Measurements from ENCODE around the gene ACSBG1. TPM values are rescaled to one million over a fixed set of nuclear protein-coding genes. Genes with fewer than 3 reads are reported as not detected.
A peak's percentile ranks its signal among the peaks of the same experiment; 100 is the strongest.

The ACSBG1 gene
- total RNA-seq, 2 donors from 2014 or later, result 0.29 to 0.32 TPM

DNA sequence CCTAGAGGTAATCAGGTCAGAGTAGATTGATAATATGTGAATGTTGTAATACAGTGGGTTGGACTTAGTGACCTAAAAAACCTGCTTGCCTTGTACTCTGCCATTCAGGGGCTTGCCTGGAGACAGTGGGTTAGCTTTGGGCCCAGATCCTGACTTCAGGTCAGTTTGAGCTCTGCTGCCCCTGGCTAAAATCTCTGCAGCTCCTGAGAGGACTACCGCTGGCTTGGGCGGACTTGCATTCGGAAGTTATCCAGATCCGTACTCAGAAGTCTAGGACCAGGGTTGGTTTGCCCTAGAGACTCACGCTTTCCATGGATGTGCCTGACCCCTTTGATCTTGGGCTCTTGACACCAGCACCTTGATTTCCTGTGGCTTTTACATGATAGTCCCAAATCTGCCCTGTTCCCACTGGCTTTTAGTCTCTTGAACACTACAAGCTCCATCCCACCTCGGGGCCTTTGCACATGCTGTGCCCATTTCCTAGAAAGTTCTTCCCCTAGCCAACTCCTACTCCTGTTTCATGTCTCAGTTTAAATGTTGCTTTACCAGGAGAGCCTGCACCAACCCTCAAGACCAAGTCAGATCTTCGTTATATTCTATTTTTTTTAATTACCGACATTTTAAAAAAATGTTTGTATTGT is 5.9 kb downstream of the ACSBG1 start:
- intact Hi-C loops (cut with DNase I), result no loop called here
- ATAC-seq (no peak), DNase-seq (no peak)

DNA sequence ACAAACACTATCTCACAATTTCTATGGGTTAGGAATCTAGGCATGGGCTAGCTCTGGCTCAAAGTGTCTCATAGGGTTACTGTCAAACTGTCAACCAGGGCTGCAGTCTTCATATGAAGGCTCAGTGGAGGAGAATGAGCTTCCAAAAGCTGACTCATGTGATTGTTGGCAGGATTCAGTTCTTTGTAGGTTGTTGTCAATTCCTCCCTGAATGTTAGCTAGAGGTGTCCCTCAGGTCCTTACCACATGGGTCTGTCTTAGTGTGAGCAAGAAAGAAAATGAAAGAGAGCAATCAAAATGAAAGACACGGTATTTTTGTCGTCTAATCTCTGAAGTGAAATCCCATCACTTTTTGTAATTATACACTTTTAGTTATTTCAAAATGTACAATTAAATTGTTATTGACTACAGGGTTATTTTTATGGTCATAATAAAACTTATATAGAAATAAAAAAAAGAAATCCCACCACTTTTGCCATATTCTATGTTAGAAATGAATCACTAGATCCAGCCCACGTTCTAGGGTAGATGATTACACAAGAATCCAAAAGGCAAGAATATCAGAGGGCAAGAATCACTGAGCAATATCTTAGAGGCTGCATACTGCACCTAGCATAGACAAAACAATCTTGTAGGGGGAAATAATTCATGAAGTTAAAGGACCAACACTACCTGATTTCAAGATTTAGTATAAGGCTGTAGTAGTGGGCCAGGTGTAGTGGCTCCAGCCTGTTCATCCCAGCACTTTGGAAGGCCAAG is 8.4 kb downstream of the ACSBG1 start:
- DNase-seq, result no peak
- ATAC-seq, result no peak
- intact Hi-C loops (cut with DNase I), result no loop called here

DNA sequence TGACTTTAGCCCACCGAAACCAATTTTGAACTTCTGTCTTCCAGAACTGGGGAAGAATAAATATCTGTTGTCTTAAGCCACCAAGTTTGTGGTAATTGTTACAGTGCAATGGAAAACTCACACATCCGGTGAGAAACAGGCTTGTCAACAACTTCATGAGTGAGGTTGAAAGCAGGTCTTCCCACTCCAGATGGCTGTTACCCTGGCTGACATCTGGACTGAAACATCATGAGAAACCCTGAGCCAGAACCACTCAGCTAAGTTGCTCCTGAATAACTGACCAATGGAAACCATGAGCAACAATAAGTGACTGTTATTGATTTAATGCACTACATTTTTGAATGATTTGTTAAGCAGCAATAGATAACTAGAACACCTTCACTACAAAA is 10.3 kb downstream of the ACSBG1 start:
- intact Hi-C loops (cut with DNase I), result no loop called here
- ATAC-seq (peak; percentile 27 to 68), DNase-seq (no peak)

DNA sequence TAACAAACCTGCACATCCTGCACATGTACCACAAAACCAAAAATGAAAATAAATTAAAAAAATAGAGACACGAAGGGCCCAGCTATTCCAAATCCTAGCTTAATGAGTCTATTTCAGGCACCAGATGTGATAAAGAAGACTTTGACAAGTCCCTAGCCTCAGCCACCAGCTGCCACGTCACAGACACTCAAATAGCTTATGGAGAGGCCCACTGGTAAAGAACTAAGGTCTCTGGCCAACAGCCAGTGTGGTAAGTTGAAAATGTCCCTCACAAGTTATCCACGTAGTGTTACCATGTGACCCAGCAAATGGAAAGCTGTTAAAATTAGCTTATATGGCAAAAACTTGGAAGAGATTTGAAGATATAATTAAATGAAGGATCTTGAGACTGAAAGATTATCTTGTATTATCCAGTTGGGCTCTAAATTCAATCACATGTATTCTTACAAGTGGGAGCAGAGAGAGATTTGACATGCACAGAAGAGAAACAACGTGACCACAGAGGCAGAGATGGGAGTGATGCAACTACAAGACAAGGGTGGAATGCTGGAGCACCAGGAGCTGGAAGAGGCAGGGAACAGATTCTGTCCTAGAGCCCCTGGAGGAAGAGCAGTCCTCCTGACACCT is 10.9 kb downstream of the ACSBG1 start:
- intact Hi-C loops (cut with DNase I), result no loop called here
- ATAC-seq (peak; percentile 89 to 92), DNase-seq (peak; percentile 67)

DNA sequence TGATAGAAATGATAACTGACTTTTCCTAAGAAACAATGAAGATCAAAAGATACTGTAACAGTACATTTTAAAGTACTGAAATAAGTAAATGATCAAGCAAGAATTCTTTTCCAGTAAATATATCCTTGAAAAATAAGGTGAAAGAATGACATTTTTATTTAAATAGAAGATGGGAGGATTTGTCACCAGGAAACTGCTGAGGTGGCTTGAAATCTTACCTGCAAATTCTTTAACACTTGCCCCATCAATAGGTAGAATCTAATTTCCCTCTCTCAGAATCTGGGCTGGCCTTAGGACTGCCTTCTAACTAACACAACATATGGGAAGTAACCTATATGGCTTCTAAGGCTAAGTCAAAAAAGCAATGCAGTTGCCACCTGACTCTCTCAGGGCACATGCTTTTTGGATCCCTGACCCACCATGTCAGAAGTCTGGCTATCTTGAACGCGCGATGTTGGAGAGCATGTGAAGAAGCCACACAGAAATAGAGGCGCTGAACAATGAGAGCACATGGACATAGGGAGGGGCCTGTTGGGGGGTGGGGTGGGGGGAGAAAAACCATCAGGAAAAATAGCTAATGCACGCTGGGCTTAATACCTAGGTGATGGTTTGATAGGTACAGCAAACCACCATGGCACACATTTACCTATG is 11.5 kb downstream of the ACSBG1 start:
- ATAC-seq (peak; percentile 73 to 76), DNase-seq (no peak)

DNA sequence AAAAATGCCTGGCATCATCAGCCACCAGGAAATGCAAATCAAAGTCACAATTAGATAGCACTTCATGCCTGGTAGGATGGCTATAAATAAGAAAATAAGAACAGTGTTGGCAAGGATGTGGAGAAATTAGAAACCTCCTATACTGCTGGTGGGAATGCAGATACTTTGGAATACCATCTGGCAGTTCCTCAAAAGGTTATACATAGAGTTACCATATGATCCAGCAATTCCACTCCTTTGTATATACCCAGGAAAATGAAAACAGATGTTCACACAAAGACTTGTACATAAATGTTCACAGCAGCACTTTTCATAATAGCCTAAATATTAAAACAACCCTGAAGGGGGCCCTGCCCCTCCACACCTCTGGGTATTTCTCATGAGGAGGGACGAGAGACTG is 13.7 kb downstream of the ACSBG1 start:
- intact Hi-C loops (cut with DNase I), result no loop called here
- no peak for ATAC-seq
- no peak for DNase-seq

More for the DNA sequence above, 11.5 kb downstream of the ACSBG1 start:
- intact Hi-C loops (cut with DNase I), result no loop called here

DNA sequence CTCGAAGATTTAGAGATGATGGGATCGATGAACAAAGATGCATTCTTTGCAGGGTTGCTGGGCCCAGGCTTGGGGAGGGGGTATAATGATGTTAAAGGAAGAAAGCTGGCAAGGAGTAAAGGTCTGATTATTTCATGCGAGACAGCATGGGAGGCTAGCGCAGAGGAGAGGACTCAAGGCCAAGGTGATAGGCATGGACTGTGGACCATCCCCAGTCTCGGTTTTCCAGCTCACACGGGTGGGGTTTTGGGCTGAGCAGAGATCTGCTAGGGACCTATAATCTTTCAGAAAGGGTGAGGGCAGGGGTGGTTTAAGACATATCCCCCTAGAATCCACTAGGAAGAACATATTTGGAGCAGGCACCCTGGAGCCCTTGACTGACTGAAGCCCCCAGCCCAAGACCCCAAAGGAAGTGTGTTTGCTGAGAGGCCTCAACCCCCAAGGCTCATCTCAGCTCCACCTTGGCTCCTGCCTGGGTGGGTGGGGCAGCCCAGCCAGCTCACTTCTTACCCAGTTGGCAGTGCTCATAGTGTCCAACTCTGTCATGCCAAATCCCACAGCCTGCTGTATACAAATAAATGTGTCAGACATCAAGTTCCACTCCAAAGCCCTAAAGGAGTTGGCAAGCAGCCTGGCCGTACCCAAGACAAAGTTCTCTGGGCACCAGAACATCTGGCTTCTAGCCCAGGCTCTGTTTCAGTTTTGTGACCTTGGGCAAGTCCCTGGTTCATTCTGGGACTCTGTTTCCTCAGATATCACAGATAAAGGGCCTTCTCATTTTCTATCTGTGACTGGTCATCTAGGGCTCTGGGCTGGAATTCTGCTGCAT is 17.9 kb downstream of the ACSBG1 start:
- DNase-seq (peak; percentile 79), ATAC-seq (peak; percentile 87 to 90)
- intact Hi-C loops (cut with DNase I), result no loop called here

DNA sequence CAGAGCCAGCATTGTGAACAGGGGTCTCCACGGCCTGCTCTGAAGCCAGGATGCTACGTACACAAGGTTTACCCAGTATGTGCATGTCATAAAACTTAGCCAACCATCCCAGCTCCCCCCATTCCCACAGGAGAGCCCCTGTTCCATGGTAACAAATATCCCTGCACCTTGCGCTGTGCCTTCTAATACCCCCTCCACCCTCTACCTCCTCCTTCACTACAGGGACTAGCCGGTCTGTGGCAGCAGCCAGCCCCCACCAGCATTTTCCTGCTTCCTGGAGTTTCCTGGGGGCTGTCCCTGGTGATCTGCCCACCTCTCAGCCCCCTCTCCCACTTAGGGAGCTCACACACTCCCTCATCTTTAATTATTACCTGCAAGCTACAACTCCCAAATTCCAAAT is 20.4 kb downstream of the ACSBG1 start:
- DNase-seq, result no peak
- intact Hi-C loops (cut with DNase I), result no loop called here
- ATAC-seq, result no peak

DNA sequence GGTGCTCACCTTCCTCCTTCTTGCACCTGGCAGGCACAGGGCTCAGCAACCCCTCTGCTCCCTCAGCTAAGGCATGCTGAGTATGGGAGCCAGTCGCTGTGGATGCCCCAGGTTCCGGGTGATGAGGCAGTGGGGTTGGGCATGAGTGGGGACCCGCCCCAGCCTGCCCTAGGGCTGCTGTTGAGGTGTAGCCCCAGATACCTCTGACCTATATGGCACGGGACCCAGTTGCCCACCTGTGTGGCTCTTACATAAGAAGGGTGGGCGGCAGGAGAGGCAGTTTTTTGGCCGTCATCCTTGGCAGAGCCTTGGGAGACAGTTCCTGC is 21.0 kb downstream of the ACSBG1 start:
- ATAC-seq, result no peak
- intact Hi-C loops (cut with DNase I), result no loop called here
- DNase-seq, result no peak

DNA sequence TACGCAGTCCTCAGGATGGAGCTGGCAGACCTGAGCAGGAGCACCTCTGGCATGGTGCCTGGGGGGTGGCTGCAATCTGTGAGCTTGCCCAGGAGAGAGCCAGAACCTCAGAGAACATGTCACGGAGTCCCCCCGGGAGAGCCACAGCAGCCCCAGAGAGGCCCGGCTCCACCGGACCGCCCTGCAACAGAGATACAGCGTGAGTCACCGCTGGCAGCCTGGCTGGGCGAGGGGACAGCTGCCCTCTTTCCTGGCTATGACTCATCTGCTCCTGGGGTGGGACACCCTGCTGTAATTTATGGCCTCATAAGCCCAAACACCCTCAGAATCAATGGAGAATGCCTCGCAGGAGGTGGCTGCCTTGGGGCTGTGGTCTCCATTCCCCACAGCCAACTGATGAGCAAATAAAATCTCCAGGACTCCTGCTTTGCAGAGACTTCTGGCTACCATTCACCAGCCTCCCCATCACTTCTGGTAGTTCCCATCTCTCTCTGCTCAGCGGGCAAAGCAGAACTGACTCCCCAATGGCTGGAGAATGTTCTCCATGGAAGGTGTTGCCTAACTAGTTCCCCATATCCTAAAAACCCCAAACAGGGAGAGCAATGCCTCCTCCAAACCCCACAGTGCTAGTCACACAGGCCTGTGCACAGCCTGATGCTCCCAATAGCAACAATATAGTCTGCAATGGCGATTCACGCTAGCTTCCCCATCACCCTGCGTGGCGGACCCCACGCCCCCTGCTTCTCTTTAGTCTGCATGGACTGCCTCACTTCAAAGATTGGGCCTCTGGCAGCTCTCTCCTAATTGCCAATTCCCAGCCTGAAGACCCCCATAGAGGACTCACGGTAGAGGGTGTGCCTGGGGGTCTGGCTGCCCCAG is 21.6 kb downstream of the ACSBG1 start:
- intact Hi-C loops (cut with DNase I), result no loop called here
- ATAC-seq (peak; percentile 56 to 83), DNase-seq (peak; percentile 81)

DNA sequence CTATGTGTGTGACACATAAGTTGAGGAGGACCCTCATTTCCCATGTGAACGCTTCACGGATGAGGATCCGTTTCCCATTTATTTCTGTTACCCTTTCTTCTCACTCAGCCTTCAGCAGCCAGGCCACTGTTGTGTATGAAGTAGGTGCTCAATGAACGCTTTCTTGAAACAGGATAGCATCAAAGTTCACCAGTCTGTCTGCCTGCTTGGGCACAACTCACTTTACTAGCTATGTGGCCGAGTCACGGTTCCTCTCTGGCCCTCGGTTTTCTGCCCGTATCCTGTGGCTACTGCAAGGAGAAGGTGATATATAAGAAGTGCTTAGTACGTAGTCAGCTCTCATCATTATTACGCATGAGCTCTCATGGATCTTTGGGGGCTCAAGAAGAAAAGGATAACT is 22.4 kb downstream of the ACSBG1 start:
- ATAC-seq, result no peak
- intact Hi-C loops (cut with DNase I), result no loop called here
- DNase-seq, result no peak

DNA sequence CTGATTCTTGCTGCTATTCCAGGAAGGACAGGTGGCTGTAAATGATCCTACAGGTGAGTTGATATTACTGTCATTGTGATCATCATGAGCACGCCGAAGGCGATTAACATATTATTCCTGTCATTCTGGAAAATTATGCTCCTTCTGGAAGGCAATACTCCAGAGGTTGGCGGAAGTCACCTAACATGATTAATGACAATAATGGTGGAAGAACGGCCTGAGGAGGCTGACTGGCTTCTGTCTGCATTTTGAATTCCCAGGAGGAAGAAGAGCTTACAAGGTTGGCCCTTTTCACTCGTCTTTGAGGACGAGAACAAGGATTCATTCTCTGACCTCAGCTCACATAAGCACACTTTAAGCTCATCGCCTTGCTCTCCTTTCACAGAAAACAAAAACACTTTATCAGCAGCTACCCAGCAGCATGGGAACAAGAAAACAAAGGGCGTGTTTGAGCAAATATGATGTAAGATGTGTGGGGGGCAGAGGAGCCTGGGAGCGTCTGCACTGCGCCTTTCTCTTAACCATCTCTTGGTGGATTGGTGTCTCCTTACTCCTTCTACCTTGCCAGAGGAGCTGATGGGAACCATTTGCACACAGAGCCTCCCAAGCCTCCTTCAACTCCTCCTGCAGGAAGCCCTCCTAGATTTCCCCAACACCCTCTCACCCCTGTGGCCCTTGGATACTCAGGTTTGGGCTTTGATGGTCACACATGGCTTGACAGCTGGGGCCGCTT is 23.0 kb downstream of the ACSBG1 start:
- intact Hi-C loops (cut with DNase I), result no loop called here
- DNase-seq (no peak), ATAC-seq (no peak)

DNA sequence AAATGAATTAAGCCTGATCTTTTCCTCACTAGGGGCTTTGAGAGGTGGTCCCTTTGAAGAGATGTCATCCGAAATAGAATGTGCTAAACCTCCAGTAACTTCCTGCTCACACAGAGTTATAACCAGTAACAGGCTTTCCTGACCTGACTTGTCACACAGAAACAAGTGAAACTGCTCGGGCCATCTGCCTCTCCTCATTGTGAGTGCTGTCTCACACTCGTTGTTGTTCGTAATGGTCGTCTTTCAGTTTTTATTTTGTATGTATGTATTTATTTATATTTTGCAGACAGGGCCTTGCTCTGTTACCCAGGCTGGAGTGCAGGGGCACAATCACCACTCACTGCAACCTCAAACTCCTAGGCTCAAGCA is 24.0 kb downstream of the ACSBG1 start:
- DNase-seq, result no peak
- intact Hi-C loops (cut with DNase I), result no loop called here
- ATAC-seq, result no peak

DNA sequence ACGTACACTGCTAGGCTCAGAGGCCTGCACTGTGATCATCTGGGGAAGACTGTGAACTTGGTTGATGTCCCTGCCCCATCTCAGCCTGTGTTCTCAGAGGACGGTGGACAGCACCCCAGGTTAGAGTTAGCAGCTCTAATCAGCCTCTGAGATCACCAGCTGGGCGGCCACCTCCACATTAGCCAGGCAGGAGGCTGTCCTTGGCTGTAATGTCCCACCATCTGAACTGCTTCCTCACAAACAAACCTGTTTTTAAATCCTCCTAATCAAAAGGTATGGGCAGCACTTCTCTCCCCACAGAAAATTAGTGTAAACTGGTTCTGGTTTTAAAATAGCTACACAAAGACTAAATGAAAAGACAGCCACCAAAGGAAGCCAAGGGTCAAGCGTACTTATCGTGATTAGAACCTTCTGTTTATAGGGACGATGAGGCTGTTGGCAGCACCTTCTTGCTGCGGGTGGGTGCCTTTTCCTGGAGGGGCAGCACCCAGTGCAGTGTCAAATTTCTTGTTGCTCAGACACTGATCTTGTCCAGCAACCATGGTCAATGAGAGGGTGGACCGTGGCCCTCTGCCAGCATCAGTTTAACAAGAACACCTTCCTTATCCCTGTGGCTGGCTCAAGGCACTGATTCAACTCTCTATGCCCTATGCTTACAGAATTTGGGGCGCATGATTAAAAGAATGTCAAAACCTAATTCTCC is 24.6 kb downstream of the ACSBG1 start:
- DNase-seq (peak; percentile 71), ATAC-seq (peak; percentile 27 to 73)
- intact Hi-C loops (cut with DNase I), result no loop called here

DNA sequence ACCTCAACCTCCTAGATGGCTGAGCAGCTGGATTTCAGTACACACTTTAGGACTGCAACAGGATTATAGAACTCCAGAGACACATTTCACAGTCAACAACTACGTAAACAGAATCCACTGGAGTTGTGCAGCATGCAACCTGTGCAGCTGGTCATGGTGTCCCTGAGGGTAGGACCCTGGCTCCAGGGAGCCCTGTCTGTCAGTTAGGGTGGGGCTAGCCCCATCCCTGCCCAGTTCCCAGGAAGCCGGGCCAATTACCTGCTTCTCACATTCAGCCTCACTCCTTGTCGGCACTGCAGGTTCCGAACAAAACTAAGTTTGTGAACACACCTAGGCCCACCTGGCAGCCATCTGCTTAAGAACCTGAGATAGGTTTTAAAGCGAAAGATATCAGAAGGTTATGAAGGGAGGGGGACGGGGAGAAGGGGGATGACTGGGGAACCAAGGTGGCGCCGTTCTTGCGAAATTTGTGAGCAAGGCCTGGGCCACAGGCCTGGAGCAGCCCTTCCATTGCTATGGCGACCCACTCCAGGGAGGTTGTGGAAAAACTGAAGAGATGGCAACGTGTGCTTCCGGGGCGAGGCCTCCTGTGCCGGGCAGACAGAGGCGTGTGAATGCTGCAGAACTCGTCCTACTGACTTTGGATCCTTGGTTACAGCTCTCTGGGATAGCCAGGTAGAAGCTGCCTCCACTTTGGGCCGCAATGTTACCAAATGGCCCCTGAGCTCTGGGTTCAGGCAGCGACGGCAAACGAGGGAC is 25.3 kb downstream of the ACSBG1 start:
- intact Hi-C loops (cut with DNase I), result no loop called here
- DNase-seq (no peak), ATAC-seq (no peak)

DNA sequence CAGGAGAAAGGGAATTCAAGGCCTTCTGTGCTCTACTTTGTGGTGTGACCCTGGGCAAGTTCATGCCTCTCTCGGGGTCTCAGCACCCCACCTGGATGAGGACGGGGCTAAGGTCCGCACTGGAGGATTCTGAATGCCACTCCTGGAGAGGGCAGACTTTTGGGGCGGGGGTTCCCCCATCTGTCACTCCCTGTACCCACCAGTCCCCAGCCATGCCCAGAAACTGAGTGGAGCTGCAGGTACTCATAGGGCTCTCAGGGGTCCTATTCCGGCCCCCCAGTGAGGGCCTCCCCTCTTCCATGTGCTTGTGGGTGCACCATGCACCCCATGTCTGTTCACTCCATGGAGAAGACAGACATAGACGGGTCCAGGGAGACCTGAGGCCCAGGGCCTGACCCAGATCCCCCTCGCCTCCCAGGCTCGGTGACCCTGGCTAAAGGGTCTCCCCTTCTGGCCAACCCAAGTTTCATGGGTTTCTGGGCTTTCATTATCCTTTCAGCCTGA is 26.0 kb downstream of the ACSBG1 start:
- ATAC-seq (no peak), DNase-seq (no peak)
- intact Hi-C loops (cut with DNase I), result no loop called here
